HL-60 (cell line): ENCODE results near the gene KRTAP19-4.

Experiments
- DNase-seq, 2 experiments: peaks; one replicate each; pipeline ENCODE4 v3.0.0-alpha.2; 2010 to 2020; ENCODE audit warnings: low read depth in 1 of 2, low spot score in 1 of 2
- H3K27ac ChIP-seq: fragments of 250-450 bp; sonication (Bioruptor Pico); replicated peaks from 2 replicates; pipeline ENCODE4 v1.5.1; 2020; ENCODE audit warnings: mild to moderate bottlenecking, moderate library complexity
- H3K27me3 ChIP-seq: fragments of 250-450 bp; sonication (Bioruptor Pico); 2 replicates; pipeline ENCODE4 v1.5.1; 2021; ENCODE audit warnings: mild to moderate bottlenecking, moderate library complexity; ENCODE audit not compliant: insufficient read depth, poor library complexity, severe bottlenecking
- H3K4me3 ChIP-seq: replicated peaks from 2 replicates; pipeline ENCODE4 v1.5.1; 2011; ENCODE audit warnings: mild to moderate bottlenecking, control low read depth, low read length; ENCODE audit not compliant: insufficient read depth
- GABPA ChIP-seq: IDR thresholded peaks from 2 replicates; pipeline ENCODE4 v1.6.1; 2012; ENCODE audit warnings: low read depth
- POLR2AphosphoS5 ChIP-seq: IDR thresholded peaks from 2 replicates; pipeline ENCODE4 v1.6.1; 2012; ENCODE audit warnings: low read depth
- SPI1 ChIP-seq: IDR thresholded peaks from 2 replicates; pipeline ENCODE4 v1.6.1; 2012; ENCODE audit warnings: low read depth, mild to moderate bottlenecking, borderline replicate concordance
- long read RNA-seq: library from polyadenylated mRNA; unstranded; transcript quantifications from one replicate; pipeline ENCODE4 v2.0.0, GENCODE V29; 2020
- TF ChIP-seq, protein P1 (sequence below): IDR thresholded peaks from 2 replicates; pipeline ENCODE4 v1.6.1; 2012; ENCODE audit warnings: low read depth; ENCODE audit not compliant: insufficient replicate concordance
- TF ChIP-seq, protein P2 (sequence below): IDR thresholded peaks from one replicate; pipeline ENCODE4 v1.5.1; 2011; ENCODE audit warnings: low read length, control low read depth, inconsistent platforms; ENCODE audit not compliant: insufficient read depth

The KRTAP19-4 gene
- long read RNA-seq, result 0 reads

DNA sequence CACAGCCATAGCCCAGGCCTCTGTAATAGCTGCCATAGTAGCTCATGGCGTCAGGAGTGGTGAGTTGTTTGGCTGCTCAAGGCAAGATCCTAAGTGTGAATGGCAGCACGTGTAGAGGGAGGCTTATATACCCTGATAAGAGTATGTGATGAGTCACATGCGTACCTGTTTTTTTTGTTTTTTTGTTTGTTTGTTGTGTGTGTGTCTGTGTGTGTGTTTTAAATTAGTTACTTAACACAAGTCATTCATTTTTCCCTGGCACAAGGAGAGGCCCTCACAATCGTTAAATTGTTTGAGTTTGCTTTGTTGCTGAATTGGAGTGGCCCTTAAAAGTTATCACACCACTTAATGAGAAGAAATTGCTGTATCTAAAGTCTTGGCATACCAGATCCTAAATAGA lies at the start of gene KRTAP19-4:
KRTAP19-4 (minus strand) TSS at position 101 of the 400 bp plus-strand sequence; CDS start at position 46, 55 bp downstream.
- TF ChIP-seq POLR2AphosphoS5 (no peak), GABPA (no peak), SPI1 (no peak)
- TF ChIP-seq, protein P1, sequence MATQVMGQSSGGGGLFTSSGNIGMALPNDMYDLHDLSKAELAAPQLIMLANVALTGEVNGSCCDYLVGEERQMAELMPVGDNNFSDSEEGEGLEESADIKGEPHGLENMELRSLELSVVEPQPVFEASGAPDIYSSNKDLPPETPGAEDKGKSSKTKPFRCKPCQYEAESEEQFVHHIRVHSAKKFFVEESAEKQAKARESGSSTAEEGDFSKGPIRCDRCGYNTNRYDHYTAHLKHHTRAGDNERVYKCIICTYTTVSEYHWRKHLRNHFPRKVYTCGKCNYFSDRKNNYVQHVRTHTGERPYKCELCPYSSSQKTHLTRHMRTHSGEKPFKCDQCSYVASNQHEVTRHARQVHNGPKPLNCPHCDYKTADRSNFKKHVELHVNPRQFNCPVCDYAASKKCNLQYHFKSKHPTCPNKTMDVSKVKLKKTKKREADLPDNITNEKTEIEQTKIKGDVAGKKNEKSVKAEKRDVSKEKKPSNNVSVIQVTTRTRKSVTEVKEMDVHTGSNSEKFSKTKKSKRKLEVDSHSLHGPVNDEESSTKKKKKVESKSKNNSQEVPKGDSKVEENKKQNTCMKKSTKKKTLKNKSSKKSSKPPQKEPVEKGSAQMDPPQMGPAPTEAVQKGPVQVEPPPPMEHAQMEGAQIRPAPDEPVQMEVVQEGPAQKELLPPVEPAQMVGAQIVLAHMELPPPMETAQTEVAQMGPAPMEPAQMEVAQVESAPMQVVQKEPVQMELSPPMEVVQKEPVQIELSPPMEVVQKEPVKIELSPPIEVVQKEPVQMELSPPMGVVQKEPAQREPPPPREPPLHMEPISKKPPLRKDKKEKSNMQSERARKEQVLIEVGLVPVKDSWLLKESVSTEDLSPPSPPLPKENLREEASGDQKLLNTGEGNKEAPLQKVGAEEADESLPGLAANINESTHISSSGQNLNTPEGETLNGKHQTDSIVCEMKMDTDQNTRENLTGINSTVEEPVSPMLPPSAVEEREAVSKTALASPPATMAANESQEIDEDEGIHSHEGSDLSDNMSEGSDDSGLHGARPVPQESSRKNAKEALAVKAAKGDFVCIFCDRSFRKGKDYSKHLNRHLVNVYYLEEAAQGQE, result no peak
- TF ChIP-seq, protein P2, sequence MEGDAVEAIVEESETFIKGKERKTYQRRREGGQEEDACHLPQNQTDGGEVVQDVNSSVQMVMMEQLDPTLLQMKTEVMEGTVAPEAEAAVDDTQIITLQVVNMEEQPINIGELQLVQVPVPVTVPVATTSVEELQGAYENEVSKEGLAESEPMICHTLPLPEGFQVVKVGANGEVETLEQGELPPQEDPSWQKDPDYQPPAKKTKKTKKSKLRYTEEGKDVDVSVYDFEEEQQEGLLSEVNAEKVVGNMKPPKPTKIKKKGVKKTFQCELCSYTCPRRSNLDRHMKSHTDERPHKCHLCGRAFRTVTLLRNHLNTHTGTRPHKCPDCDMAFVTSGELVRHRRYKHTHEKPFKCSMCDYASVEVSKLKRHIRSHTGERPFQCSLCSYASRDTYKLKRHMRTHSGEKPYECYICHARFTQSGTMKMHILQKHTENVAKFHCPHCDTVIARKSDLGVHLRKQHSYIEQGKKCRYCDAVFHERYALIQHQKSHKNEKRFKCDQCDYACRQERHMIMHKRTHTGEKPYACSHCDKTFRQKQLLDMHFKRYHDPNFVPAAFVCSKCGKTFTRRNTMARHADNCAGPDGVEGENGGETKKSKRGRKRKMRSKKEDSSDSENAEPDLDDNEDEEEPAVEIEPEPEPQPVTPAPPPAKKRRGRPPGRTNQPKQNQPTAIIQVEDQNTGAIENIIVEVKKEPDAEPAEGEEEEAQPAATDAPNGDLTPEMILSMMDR, result no peak
- Histone ChIP-seq H3K27ac (no peak within 1 kb of the TSS), H3K4me3 (no peak within 1 kb of the TSS), H3K27me3 (no peaks in the 10 kb centered on the region)
- no peak for DNase-seq

- TF ChIP-seq GABPA (no peak), POLR2AphosphoS5 (no peak), SPI1 (no peak)
- TF ChIP-seq, protein P2, result no peak
- TF ChIP-seq, protein P1, result no peak
- Histone ChIP-seq H3K27me3 (no peaks in the 10 kb centered on the region), H3K4me3 (no peak within 1 kb of the TSS), H3K27ac (no peak within 1 kb of the TSS)
- DNase-seq, result no peak
Observed at GRCh38 chr21:30541764-30542163, 44.8 kb upstream of the KRTAP19-4 start, which contains the start of gene KRTAP19-6. KRTAP19-6 (minus strand) TSS chr21:30541864; CDS start chr21:30541833, 31 bp downstream.

DNA sequence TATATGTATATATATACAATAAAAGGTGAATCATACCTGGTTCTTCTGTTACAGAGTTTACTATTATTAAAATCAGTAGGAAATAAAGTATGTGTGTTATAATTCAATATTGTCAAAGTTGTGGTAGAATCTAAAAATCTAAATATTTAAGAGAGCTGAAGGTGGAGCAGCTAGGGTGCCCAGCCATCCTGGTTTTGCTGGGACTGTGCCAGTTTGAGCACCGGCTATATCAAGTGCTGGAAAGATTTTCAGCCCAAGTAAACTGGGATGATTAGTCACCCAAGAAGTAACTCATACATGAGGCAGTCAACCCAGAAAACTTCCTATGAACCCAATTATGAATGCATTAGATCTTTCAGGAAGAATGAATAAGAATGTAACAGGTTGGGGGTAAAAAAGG lies 21.9 kb upstream of the KRTAP19-4 start:
- Histone ChIP-seq H3K27ac (no peak overlapping the region), H3K27me3 (no peaks in the 10 kb centered on the region), H3K4me3 (no peak overlapping the region)
- no peak for DNase-seq
- TF ChIP-seq, protein P2, result no peak
- no peak for TF ChIP-seq SPI1
- no peak for TF ChIP-seq POLR2AphosphoS5
- TF ChIP-seq GABPA, result no peak
- TF ChIP-seq, protein P1, result no peak
